Measurements from ENCODE around the gene LIN9.
"Not testable (repeated sequence)": the region's sequence is repeated elsewhere in the genome, so short reads cannot be mapped to it uniquely, and the experiment has no call there.

The LIN9 gene, protein sequence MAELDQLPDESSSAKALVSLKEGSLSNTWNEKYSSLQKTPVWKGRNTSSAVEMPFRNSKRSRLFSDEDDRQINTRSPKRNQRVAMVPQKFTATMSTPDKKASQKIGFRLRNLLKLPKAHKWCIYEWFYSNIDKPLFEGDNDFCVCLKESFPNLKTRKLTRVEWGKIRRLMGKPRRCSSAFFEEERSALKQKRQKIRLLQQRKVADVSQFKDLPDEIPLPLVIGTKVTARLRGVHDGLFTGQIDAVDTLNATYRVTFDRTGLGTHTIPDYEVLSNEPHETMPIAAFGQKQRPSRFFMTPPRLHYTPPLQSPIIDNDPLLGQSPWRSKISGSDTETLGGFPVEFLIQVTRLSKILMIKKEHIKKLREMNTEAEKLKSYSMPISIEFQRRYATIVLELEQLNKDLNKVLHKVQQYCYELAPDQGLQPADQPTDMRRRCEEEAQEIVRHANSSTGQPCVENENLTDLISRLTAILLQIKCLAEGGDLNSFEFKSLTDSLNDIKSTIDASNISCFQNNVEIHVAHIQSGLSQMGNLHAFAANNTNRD

DNA sequence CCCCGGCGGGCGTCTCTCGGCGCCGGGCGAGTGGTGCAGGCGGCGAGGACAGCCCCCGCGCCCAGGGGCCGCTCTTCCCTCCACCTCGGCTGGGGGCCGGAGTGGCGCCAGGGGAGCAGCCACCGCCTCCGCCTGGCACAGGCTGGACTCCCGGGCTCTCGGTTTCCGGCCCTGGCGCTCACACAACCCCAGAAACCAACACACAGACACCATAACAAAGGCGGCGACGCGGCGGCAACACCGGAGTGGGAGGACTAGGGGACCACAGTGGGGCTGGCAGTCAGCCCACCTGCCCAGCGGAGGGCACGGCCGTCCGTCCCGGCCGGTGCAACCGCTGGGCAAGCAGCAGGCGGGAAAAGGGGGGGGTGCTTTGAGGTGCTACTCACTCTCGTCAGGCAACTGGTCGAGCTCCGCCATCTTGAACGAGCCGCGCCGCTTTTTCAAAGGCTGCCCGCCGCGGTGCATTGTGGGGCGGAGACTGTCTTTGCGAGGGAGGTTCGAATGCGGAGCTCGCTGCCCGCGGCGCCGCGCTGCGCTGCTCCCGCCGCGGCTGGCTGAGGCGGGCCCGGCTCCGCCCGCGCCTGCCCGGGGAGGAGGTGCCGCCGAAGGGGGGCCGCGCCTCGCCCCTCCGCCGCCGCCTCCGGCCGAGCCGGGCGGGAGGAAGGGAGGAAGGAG lies at the start of gene LIN9:
Gene LIN9, minus strand, starts transcription at position 442 of the 675 bp plus-strand sequence. Its CDS starts 25 bp downstream, at position 417.
- DNase-seq (ENCODE audit: low read depth in 2 of 2) = peak; percentile 86 to 87

GRCh38 chr1:226357416-226357815 lies 48.5 kb upstream of the LIN9 start:
- DNase-seq (ENCODE audit: low read depth in 2 of 2) = no peak

DNA sequence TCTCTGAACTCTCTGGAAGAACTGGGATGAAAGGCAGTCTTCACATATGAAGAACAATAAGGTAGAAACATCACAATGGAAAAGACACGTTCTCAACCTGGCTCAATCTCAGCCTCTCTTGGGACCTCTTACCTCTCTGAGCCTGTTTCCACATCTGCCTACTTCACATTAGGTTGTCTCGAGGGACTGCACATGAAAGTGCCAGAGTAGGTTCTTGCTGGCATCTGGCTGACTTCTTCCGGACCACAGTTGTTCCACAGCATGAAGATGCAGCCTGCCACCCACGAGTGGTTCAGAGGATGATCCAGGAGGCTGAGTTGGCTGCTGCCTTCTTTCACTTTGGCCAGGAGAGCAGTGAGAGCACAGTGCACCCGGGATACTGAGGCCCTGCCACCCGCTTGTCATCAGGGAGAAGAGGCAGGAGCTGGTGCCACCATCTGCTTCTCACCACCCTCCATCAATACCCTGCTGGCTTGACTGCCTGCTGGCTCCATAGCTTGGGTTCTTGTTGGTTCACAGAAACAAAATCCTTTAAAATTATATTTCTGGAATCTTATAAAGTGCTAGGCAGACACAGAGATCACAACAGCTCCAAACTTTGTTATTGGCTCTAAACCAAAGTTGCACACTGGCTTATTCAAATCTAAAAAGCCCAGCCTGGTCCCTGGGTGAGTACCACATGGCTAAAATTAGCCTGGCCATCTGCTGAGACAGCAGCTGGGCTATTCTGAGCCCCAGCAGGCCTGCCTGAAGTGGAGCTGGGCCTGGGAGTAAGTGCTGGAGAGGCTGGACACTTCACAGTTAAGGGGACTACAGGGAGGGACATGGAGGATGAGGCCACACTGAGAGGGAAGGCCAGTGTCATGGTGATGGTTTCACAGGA lies 46.9 kb upstream of the LIN9 start:
- no peak for DNase-seq (ENCODE audit: low read depth in 2 of 2)

DNA sequence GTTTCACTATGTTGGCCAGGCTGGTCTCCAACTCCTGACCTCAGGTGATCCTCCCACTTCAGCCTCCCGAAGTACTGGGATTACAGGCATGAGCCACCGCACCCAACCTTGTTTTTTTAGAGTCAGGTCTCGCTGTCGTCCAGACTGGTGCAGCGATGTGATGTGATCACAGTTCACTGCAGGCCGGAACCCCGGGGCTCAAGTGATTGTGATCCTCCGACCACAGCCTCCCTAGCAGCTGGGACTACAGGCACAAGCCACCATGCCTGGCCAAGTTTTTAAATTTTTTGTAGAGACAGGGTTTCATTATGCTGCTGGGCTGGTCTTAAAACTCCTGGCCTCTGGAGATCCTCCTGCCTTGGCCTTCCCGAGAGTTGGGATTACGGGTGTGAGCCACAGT lies 46.1 kb upstream of the LIN9 start:
- DNase-seq (ENCODE audit: low read depth in 2 of 2) = no peak

- no peak for DNase-seq (ENCODE audit: low read depth in 2 of 2)
These were observed 44.9 kb upstream of the LIN9 start for GRCh38 chr1:226353698-226354525.

GRCh38 chr1:226351709-226352108 lies 42.7 kb upstream of the LIN9 start:
- no peak for DNase-seq (ENCODE audit: low read depth in 2 of 2)

DNA sequence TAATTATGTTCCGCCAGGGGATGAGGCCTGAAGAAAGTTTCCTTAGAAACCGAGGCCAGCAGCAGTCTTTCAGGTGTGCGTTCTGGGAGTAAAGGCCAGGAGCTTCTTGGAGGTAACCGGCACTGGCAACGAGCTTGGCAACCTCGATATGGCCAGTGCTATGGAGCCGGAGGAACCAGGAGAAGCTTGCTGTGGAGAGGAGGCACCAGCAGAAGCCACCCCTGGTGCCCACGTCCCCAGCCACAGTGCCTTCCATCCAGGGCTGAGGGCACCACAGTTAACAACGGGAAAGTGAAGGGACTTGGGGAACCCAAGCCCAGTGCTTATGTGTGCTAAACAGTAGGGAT lies 41.5 kb upstream of the LIN9 start:
- no peak for DNase-seq (ENCODE audit: low read depth in 2 of 2)

GRCh38 chr1:226349801-226350518 lies 41.0 kb upstream of the LIN9 start:
- no peak for DNase-seq (ENCODE audit: low read depth in 2 of 2)

DNA sequence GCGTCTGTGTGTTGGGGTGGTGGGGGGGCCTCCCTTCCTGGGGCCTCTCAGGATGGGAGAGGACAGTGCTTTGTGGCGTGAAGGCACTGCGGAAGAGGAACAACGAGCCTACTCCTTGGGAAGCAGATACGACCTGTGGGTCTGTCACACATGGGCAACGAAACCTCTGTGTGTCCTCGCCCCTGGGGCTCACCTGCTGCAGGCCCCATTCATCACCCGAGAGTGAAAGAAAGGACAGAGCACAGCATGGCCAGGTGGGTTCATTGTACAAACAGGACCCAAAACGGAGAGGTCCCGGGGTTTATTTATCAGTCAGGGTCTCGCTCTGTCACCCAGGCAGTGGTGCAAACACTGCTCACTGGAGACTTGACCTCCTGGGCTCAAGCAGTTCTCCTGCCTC lies 40.1 kb upstream of the LIN9 start:
- no peak for DNase-seq (ENCODE audit: low read depth in 2 of 2)

GRCh38 chr1:226344441-226345259 lies 35.7 kb upstream of the LIN9 start:
- DNase-seq (ENCODE audit: low read depth in 2 of 2) = no peak

GRCh38 chr1:226342656-226343055 lies 33.7 kb upstream of the LIN9 start:
- DNase-seq (ENCODE audit: low read depth in 2 of 2) = no peak

DNA sequence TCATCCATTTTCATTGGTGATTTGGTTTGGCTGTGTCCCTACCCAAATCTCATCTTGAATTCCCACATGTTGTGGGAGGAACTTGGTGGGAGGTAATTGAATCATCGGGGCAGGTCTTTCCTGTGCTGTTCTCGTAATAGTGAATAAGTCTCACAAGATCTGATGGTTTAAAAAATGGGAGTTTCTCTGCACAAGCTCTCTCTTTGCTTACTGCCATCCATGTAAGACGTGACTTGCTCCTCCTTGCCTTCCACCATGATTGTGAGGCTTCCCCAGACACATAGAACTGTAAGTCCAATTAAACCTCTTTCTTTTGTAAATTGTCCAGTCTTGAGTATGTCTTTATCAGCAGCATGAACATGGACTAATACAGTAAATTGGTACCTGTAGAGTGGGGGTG lies 31.1 kb upstream of the LIN9 start:
- not testable (repeated sequence) for DNase-seq (ENCODE audit: low read depth in 2 of 2)

DNA sequence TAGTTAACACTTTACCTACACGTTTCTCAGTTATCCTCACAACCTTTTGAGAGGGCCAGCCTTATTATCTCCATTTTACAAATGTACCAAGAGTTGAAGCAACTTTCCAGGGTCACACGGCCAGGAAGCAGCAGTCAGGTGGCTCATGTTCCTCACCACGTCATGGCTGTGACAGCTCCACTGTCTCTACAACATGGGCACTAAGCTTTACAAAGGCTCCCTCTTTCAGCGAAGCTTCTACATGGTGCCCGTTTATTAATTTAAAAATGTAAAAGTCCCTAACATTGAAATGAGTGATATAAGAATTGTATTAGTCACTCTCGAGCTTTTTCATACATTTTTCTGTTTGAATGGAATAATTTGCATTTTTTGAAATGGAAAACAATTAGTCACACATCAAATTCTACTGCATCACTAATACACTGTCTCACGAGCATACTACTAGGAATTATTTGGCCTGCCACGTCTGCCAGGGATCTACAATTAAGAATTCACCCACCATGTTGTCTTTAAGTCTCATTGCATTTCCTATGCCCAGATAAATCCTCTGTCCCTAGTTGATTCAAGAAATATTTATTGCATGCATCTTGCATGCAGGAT lies 28.4 kb upstream of the LIN9 start:
- no peak for DNase-seq (ENCODE audit: low read depth in 2 of 2)

DNA sequence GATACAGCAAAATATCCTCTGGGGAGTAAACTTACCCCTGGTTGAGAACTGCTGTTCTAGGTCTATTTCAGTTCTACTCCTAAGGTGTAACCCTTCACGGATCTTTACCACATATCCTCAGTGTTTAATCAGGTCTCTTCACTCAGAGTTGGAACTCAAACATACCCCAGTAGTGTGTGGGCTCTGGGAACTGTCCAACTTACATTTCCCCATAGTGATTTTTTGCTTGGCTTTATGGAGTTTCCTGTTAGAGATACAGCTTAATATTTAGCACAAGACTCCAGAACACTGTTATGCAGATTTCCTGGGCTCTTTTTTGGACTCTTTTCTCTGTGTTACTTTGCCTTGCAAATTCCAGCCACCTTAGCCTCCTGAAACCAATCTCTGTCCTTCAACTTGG lies 26.7 kb upstream of the LIN9 start:
- DNase-seq (ENCODE audit: low read depth in 2 of 2) = no peak

GRCh38 chr1:226332947-226333346 lies 24.0 kb upstream of the LIN9 start:
- DNase-seq (ENCODE audit: low read depth in 2 of 2) = no peak

DNA sequence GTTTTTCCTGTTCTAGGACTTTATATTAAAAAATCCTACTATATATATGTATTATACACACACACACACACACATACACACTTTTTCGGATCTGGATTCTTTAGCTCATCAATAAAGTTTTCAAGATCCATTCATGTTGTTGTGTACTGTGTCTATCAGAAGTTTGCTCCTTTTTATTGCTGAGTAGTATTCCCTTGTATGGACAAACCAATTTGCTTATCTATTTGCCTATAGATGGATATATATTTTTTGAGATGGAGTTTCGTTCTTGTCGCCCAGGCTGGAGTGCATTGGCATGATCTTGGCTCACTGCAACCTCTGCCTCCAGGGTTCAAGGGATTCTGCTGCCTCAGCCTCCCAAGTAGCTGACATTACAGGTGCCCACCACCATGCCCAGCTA lies 20.3 kb upstream of the LIN9 start:
- no peak for DNase-seq (ENCODE audit: low read depth in 2 of 2)

- no peak for DNase-seq (ENCODE audit: low read depth in 2 of 2)
These were observed 18.8 kb upstream of the LIN9 start for GRCh38 chr1:226327761-226328162.

DNA sequence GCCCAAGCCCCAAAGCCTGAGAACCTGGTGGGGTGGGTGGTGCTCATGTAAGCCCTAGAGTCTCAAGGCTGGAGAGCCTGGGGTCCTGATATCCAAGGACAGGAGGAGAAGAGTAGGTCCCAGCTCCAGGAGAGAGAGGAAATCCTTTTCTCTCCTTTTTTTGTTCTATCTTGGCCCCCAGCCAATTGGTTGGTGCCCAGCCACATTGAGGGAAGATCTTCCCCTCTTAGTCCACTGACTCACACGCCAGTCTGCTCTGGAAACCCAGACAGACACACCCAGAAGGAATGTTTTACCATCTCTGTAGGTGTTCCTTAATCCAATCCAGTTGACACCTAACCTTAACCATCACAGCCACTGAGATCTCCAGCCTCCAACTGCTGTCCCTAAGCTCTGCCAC lies 16.2 kb upstream of the LIN9 start:
- no peak for DNase-seq (ENCODE audit: low read depth in 2 of 2)

- DNase-seq (ENCODE audit: low read depth in 2 of 2) = no peak
These were observed 15.5 kb upstream of the LIN9 start for GRCh38 chr1:226324479-226324878.
